GM19397 (cell line): ENCODE measurements around the gene NUDT4B.
"Not testable (repeated sequence)": the region's sequence is repeated elsewhere in the genome, so short reads cannot be mapped to it uniquely, and the experiment has no call there.

ENCODE experiments used
- ATAC-seq: cut with Tn5 transposase; IDR thresholded peaks from one replicate; pipeline ENCODE4 v1.9.1; 2021; ENCODE audit warnings: mild to moderate bottlenecking, moderate library complexity; ENCODE audit not compliant: unreplicated experiment

Gene NUDT4B

DNA sequence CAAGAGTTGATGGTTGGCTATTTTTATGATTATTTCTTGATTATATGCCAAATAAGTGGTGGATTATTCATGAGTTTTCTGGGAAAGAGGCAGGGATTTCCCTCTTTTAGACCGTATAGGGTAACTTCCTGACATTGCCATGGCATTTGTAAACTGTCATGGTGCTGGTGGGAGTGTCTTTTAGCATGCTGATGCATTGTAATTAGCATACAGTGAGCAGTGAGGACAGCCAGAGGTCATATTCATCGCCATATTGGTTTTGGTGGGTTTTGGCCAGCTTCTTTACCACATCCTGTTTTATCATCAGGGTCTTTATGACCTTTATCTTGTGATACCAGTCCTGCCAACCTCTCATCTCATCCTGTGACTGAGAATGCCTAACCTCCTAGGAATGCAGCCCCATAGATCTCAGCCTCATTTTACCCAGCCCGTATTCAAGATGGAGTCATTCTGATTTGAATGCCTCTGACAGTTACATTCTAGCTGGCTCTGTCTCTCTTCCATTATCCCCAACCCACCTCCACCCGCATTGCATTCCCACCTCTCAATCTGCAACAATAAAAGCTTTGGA lies 45.3 kb downstream of the NUDT4B start:
- not testable (repeated sequence) for ATAC-seq
